CD4-positive, alpha-beta T cell treated with Interleukin-4 for 4 hours (primary cell): ENCODE measurements around the gene DENND5A.

Experiments used
- DNase-seq: peaks from one replicate; pipeline ENCODE4 v3.0.0-alpha.2; 2020

Gene DENND5A

GRCh38 chr11:9092853-9093778 lies 172.0 kb downstream of the DENND5A start:
- no peak for DNase-seq

DNA sequence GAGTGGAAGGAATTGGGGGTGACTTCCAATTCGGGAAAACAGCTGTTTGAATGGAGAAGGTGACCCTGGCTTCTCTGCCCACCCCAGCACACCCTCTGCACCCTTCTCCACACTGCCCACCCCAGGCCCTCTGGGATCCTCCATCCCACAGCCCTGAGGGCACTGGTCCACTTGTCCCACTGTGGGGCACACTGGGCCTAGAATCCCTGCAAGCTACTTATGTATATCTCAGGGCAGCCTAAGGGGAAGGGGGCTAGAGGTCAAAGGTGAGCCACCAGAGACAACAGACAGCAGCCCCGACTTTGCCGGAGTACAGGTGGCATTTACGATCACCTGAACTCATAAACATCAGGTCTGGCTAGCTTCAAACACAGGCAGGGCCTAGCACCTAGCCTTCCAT lies 173.1 kb downstream of the DENND5A start:
- no peak for DNase-seq

DNA sequence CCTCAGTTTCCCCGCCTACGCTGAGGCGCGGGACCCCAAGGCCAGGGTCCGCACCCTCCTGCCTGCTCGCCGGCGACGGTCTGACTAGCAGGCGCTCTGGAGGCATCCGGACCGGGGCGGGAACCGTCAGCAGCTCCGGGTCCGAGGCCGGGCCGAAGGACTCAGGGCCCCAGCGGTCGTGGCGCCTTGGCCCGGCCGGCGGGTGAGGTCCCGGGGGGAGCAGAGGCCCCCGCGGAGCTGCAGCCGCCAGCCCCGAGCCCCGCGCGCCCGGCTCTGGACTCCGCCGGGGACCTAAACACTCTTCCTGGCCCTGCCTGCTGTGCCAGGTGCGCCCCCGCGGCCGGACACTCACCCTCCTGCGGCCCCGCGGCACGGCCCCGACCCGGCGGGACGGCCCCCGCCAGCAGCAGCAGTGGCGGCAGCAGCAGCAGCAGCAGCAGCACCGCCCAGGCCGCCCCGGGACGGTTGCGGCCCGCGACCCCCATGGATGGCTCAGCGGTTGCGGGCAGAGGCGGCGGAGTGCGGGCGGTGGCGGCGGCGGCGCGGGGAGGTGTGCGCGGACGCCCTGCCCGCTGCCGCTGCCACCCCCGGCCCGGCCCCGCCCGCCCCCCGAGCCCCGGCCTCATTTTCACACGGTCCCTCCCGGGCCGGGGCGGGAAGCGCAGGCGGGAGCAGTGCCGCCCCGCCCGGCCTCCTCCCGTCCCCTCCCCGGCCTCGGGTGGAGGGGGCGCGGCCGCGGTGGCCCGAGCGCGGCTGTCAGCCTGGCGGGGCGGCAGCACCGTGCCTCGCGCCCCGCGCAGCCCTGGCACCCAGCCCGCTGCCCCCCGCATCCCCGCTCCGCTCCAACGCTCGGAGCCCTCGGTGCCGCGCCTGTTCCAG lies 173.9 kb downstream of the DENND5A start, which contains the start of gene SCUBE2:
TSS of gene SCUBE2 (minus strand) at position 556 of the 879 bp plus-strand sequence. CDS start at position 485, 71 bp downstream.
- no peak for DNase-seq

- DNase-seq = no peak
These were observed 174.6 kb downstream of the DENND5A start for GRCh38 chr11:9090488-9091043.

DNA sequence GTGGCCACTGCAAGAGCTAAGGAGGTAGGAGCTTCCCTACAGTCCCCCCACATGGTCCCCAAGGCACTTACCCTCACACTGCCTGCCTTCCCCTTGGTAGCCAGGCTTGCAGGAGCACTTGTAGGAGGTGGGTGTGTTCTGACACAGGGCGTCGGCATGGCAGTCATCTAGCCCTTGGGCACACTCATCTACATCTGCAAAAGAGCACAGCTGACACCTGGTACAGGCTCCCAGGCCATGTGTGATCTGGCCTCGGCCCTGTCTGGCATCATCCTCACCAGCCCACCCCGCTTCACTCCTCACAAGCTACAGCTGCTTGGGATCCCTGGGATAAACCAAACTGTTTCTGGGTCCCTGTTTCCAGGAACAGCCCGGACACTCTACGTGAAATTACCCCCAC lies 175.5 kb downstream of the DENND5A start:
- no peak for DNase-seq

DNA sequence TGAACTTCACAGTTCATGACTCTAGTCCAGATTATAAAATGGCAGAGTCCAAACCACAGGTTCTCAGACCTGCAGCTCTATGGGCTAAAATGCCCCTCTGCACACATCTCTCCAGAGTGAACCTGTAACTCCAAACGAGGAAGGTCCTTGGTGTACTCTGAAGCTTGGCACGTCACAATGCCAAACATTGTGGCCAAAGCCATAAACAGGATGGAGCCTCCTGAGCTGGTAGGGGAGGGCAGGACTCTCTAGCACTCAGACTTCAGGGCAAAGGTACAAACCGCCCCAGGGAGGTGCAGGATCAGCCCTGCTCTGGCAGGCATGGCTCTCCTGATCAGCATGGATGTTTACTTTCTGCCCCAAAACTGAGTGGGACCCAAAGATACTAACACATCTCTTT lies 176.1 kb downstream of the DENND5A start:
- no peak for DNase-seq
